ENCODE results near the gene VILL.

VILL gene

DNA sequence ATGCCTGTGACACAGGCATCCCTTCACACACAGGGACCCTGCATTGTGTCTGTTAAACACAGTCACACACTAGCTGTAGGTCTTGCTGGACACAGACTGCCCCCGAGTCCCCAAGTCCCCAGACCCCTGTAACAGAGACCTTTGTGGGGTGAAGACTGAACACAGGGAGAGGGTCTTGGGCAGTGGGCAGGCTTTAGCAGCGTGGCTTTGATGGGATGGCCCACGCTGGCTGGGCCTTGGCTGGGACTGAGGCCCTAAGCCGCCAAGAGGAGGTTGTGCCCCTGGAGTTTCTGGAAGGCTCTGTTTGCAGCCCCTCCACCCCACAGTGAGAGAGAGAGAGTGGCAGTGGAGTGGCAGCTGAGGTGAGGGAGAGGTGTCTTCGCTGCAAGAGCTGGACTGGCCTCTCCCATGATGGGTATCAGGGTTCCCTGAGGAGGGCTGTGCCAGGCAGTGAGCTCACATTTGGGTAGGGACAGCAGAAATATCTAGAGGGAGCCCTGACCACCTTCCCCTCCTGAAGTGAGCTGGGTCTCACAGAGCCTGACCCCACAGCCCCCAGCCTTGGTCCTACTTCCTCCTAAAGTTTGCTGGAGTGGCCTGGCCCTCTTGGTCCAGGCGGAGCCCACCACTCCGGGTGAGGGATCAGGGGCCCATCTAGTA, 635 bp upstream of the VILL start:
- H3K27me3 ChIP-seq (ENCODE audit: insufficient read depth, low read length) = peaks cover 8% of the 10 kb centered on the region
- H3K36me3 ChIP-seq (ENCODE audit: insufficient read depth, low read depth, low read length) = no peaks in the 10 kb centered on the region
- peaks cover 2% of the 10 kb centered on the region; the same call in 1 of the 2 replicates for H3K4me1 ChIP-seq (ENCODE audit: insufficient read depth, low read length)
- no peak overlapping the region for H3K9ac ChIP-seq (ENCODE audit: low read depth, low read length)
- H3K4me3 ChIP-seq (ENCODE audit: low read length) = no peak overlapping the region
- H3K27ac ChIP-seq (ENCODE audit: low read length) = no peak overlapping the region
- no peaks in the 10 kb centered on the region for H3K9me3 ChIP-seq (ENCODE audit: insufficient read depth, low read depth, low read length)

DNA sequence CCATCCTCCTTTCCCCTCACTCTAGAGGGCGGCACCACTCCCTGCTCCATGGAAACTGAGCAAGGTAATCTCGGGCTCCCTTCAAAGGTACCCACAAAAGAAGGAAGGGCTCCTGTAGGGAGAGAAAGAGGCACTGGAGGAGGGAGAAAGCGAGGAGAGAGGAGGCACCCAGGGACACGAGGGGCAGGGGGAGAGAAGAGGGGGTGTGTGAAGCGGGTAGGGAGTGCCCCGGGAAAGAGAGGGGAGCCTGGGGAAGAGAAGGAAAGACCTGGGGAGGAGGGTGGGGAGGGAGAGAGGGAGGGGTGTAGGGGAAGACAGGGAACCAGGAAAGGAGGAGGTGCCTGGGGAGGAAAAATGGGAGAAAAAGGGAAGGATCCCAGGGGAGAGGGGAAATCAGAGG, 523 bp downstream of the VILL start:
- Histone ChIP-seq H3K4me1 (ENCODE audit: insufficient read depth, low read length) (peaks cover 2% of the 10 kb centered on the region; the same call in 1 of the 2 replicates), H3K27me3 (ENCODE audit: insufficient read depth, low read length) (peaks cover 8% of the 10 kb centered on the region), H3K9ac (ENCODE audit: low read depth, low read length) (no peak overlapping the region; the same call in 1 of the 2 replicates), H3K27ac (ENCODE audit: low read length) (no peak overlapping the region), H3K9me3 (ENCODE audit: insufficient read depth, low read depth, low read length) (no peaks in the 10 kb centered on the region), H3K36me3 (ENCODE audit: insufficient read depth, low read depth, low read length) (no peaks in the 10 kb centered on the region), H3K4me3 (ENCODE audit: low read length) (peak overlapping the region; percentile 51; the same call in 1 of the 2 replicates)

DNA sequence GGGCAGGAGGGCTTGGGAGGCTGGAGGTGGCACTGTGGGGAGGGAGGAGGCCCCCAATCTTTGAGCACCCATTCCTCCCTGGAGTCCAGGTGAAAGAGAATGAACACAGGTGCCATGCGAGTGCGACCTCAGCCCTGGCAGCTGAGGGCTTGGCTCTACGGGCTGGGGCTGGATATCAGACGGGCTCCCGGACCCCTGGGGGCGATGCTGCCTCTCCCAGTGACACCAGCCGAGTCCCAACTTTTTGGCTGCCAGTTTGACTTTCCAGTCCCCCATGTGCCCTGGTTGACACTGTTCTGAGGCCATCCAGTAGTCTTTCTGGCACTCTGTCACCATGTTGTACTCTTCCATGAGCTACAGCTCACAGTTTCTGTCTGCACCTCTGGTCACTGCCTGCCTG, 1.2 kb downstream of the VILL start:
- H3K27me3 ChIP-seq (ENCODE audit: insufficient read depth, low read length) = peaks cover 8% of the 10 kb centered on the region
- H3K36me3 ChIP-seq (ENCODE audit: insufficient read depth, low read depth, low read length) = no peaks in the 10 kb centered on the region
- no peak overlapping the region for H3K4me3 ChIP-seq (ENCODE audit: low read length)
- H3K9me3 ChIP-seq (ENCODE audit: insufficient read depth, low read depth, low read length) = no peaks in the 10 kb centered on the region
- peaks cover 2% of the 10 kb centered on the region; the same call in 1 of the 2 replicates for H3K4me1 ChIP-seq (ENCODE audit: insufficient read depth, low read length)
- no peak overlapping the region for H3K27ac ChIP-seq (ENCODE audit: low read length)
- H3K9ac ChIP-seq (ENCODE audit: low read depth, low read length) = no peak overlapping the region

DNA sequence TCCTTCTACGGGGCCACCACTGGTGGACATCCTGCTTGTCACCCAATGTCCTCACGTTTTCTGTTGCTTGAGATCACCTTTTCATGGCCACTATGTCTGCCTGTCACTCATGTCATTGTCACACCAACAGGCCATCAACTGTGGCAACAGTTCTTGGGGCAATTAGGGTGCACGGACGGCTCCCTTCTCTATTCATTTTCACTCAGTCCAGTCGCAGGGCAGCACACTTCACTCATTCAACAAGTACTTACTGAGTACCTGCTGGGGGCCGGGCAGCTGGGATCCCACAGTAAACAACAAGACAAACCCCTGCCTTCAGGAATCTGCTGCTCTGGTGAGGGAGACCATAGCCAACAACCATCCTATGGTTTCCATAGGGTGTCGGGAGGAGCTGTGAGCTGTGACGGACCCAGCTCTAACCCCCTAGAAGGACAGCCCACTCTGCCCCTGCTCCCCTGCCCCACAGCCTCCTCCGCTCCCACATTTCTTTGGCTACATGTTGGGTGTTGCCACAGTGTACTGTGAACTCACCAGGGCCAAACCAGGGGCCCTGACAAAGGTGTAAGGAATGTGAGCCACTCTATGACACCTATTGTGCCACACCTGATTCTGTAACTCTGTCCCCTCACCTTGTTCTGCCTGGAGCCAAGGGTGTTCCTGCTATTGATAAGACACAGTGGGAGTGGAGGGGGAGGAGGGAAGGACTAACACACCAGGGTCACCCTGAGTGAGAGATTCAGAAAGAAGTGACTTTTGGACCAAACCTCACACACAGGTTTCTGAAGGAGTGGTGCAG, 1.9 kb downstream of the VILL start:
- Histone ChIP-seq H3K9me3 (ENCODE audit: insufficient read depth, low read depth, low read length) (no peaks in the 10 kb centered on the region), H3K27ac (ENCODE audit: low read length) (no peak overlapping the region), H3K36me3 (ENCODE audit: insufficient read depth, low read depth, low read length) (no peaks in the 10 kb centered on the region), H3K4me3 (ENCODE audit: low read length) (no peak overlapping the region), H3K9ac (ENCODE audit: low read depth, low read length) (no peak overlapping the region), H3K27me3 (ENCODE audit: insufficient read depth, low read length) (peaks cover 11% of the 10 kb centered on the region), H3K4me1 (ENCODE audit: insufficient read depth, low read length) (peaks cover 2% of the 10 kb centered on the region; the same call in 1 of the 2 replicates)

DNA sequence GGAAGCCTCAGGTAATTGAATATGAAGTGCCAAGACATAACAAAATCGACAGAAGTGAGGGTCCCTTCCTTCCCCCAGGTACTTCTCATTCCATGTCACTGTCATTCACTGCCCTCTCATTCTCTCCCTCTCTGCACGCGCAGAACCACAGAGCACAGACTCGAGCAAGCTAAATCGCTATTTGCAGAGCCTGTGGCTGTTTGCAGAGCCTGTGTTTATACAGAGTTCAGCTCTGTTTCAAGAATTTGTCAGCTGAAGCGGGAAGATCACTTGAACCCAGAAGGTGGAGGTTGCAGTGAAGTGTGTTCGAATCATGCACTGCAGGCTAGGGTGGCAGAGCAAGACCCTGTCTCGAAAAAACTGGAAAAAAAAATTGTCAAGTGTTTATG, 2.5 kb downstream of the VILL start:
- Histone ChIP-seq H3K9ac (ENCODE audit: low read depth, low read length) (no peak overlapping the region), H3K4me1 (ENCODE audit: insufficient read depth, low read length) (peaks cover 2% of the 10 kb centered on the region; the same call in 1 of the 2 replicates), H3K27me3 (ENCODE audit: insufficient read depth, low read length) (peaks cover 16% of the 10 kb centered on the region), H3K36me3 (ENCODE audit: insufficient read depth, low read depth, low read length) (no peaks in the 10 kb centered on the region), H3K4me3 (ENCODE audit: low read length) (no peak overlapping the region), H3K27ac (ENCODE audit: low read length) (no peak overlapping the region), H3K9me3 (ENCODE audit: insufficient read depth, low read depth, low read length) (no peaks in the 10 kb centered on the region)

DNA sequence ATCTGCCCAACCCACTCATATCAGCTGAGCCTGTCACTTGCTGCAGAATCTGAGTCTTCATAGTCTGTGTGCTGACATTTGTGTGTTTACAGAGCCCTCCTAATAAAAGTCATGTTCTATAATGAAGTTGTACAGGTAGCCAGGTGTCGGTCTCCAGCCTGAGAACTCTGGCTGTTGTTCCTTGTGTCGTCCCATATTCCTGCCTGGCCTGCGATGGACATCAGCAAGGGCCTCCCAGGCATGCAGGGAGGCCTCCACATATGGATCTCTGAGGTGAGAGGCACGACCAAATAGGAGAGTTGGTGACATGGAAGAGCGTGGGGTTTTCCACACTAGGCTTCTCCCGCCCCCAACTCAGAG, 2.9 kb downstream of the VILL start:
- peak overlapping the region; percentile 69; the same call in 1 of the 2 replicates for H3K4me3 ChIP-seq (ENCODE audit: low read length)
- peak overlapping the region; percentile 76; the same call in 1 of the 2 replicates for H3K9ac ChIP-seq (ENCODE audit: low read depth, low read length)
- H3K27ac ChIP-seq (ENCODE audit: low read length) = no peak overlapping the region
- peaks cover 5% of the 10 kb centered on the region; the same call in 1 of the 2 replicates for H3K4me1 ChIP-seq (ENCODE audit: insufficient read depth, low read length)
- no peaks in the 10 kb centered on the region for H3K36me3 ChIP-seq (ENCODE audit: insufficient read depth, low read depth, low read length)
- H3K9me3 ChIP-seq (ENCODE audit: insufficient read depth, low read depth, low read length) = no peaks in the 10 kb centered on the region
- peaks cover 20% of the 10 kb centered on the region for H3K27me3 ChIP-seq (ENCODE audit: insufficient read depth, low read length)

DNA sequence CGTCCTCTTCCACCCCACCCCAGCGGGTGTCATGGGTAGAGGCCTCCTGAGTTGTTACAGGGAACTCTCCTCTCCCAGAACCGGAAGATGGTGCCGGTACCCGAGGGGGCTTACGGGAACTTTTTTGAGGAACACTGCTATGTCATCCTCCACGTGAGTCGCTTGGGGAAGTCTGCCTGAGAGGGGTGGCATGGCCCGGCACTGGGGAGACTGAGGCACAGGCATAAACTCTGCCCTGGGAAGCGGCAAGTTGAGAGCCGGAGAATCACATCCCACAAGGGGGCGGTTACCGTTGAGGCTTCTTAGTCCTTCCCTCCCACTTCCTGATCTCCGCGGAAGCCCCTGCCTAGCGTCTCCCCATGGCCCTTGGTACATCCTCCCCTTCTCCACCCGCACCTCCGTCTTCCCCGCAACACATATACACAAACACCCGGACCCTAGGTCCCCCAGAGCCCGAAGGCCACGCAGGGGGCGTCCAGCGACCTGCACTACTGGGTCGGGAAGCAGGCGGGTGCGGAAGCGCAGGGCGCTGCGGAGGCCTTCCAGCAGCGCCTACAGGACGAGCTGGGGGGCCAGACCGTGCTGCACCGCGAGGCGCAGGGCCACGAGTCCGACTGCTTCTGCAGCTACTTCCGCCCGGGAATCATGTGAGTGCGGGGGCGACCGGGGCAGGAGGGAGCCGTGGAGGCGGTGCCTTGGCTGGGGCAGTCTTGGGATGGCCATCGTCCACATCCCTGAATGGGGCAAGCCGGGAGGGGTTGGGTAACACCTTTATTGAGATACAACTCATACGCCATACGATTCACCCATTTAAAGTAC, 3.4 kb downstream of the VILL start:
- Histone ChIP-seq H3K27me3 (ENCODE audit: insufficient read depth, low read length) (peaks cover 23% of the 10 kb centered on the region), H3K4me3 (ENCODE audit: low read length) (peak overlapping the region; percentile 69; the same call in 1 of the 2 replicates), H3K4me1 (ENCODE audit: insufficient read depth, low read length) (peaks cover 6% of the 10 kb centered on the region; the same call in 1 of the 2 replicates), H3K36me3 (ENCODE audit: insufficient read depth, low read depth, low read length) (no peaks in the 10 kb centered on the region), H3K9me3 (ENCODE audit: insufficient read depth, low read depth, low read length) (no peaks in the 10 kb centered on the region), H3K9ac (ENCODE audit: low read depth, low read length) (peak overlapping the region; percentile 76; the same call in 1 of the 2 replicates), H3K27ac (ENCODE audit: low read length) (no peak overlapping the region)

DNA sequence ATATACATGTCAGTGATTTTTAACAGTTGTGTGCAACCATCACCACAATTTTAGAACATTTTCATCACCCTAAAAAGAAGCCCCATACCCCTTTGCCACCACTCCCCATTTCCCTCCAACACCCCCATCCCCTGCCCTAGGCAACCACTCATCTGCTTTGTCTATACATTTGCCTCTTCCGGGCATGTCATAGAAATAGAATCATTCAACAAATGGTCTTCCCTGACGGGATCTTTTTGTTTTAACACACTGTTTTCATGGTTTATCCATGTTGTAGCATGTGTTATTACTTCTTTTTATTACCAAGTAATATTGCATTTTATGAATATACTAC, 4.0 kb downstream of the VILL start:
- H3K27ac ChIP-seq (ENCODE audit: low read length) = no peak overlapping the region
- no peaks in the 10 kb centered on the region for H3K9me3 ChIP-seq (ENCODE audit: insufficient read depth, low read depth, low read length)
- peak overlapping the region; percentile 69; the same call in 1 of the 2 replicates for H3K4me3 ChIP-seq (ENCODE audit: low read length)
- peak overlapping the region; percentile 76; the same call in 1 of the 2 replicates for H3K9ac ChIP-seq (ENCODE audit: low read depth, low read length)
- H3K4me1 ChIP-seq (ENCODE audit: insufficient read depth, low read length) = peaks cover 6% of the 10 kb centered on the region; the same call in 1 of the 2 replicates
- H3K27me3 ChIP-seq (ENCODE audit: insufficient read depth, low read length) = peaks cover 23% of the 10 kb centered on the region
- H3K36me3 ChIP-seq (ENCODE audit: insufficient read depth, low read depth, low read length) = no peaks in the 10 kb centered on the region; the same call in 1 of the 2 replicates

DNA sequence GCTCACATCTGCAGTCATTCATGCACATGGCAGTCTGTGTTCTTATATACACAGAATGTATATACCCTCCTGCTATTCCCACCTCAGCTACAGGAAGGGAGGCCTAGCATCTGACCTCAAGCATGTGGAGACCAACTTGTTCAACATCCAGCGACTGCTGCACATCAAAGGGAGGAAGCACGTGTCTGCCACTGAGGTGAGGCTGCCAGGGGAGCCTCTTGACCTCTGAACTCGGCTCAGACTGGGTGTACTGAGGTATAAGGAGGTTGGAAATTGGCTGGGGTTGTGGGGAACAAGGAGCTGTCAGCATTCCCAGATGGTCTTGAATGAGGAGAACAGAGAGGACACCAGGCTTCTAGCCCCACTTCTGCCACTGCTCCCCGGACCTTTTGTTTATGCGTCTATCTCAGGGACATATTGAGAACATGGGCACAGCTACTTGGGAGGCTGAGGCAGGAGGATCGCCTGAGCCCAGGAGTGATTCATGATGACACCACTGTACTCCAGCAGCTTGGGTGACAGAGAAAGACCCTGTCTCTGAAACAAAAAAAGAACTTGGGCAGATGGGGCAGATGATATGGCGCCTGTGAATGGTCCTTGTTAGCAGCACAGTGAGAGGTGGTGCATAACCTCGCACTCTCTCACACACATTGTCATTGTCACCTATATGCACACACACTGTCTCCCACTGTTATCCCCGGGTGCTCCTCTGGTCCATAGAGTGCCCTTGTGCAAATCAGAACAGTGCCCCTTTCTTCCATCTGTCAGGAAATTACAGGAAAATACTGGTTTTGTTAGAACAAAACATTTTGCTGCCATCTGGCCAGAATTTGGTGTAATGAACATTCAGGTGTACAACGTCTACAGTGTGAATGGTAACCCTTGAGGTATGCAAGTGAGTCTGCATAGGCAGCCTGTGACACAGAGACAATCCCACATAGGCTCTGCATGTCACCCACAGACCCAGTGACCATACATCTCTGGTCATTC, 5.4 kb downstream of the VILL start:
- H3K27me3 ChIP-seq (ENCODE audit: insufficient read depth, low read length) = peaks cover 23% of the 10 kb centered on the region
- H3K4me3 ChIP-seq (ENCODE audit: low read length) = no peak overlapping the region
- H3K9ac ChIP-seq (ENCODE audit: low read depth, low read length) = no peak overlapping the region
- no peaks in the 10 kb centered on the region; the same call in 1 of the 2 replicates for H3K36me3 ChIP-seq (ENCODE audit: insufficient read depth, low read depth, low read length)
- no peak overlapping the region for H3K27ac ChIP-seq (ENCODE audit: low read length)
- H3K9me3 ChIP-seq (ENCODE audit: insufficient read depth, low read depth, low read length) = no peaks in the 10 kb centered on the region
- H3K4me1 ChIP-seq (ENCODE audit: insufficient read depth, low read length) = peaks cover 6% of the 10 kb centered on the region; the same call in 1 of the 2 replicates

DNA sequence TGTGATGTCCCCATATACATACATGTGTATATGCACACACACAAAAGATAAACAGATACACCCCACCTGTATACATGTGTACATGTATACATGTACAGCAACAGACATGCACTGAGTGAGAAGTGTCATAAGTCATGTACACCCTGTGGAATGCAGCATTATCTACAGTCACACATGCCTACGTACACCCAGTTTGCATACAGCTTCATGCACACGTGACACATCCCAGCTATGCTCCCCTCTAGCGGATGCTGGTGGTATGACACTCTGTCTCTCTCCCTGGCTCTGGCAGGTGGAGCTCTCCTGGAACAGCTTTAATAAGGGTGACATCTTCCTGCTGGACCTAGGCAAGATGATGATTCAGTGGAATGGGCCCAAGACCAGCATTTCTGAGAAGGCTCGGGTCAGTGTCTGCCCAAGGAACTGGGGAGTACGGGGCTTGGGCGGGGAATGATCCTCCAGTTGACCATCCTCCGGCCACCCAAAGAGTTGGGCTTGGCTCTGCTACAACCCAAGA, 6.3 kb downstream of the VILL start:
- H3K9me3 ChIP-seq (ENCODE audit: insufficient read depth, low read depth, low read length) = no peaks in the 10 kb centered on the region
- H3K4me3 ChIP-seq (ENCODE audit: low read length) = no peak overlapping the region
- H3K4me1 ChIP-seq (ENCODE audit: insufficient read depth, low read length) = peaks cover 4% of the 10 kb centered on the region; the same call in 1 of the 2 replicates
- H3K9ac ChIP-seq (ENCODE audit: low read depth, low read length) = no peak overlapping the region
- H3K27ac ChIP-seq (ENCODE audit: low read length) = no peak overlapping the region
- H3K36me3 ChIP-seq (ENCODE audit: insufficient read depth, low read depth, low read length) = no peaks in the 10 kb centered on the region; the same call in 1 of the 2 replicates
- peaks cover 20% of the 10 kb centered on the region for H3K27me3 ChIP-seq (ENCODE audit: insufficient read depth, low read length)
